HG03469 (cell line): ENCODE data around the gene MEAF6.

Source experiments
- ATAC-seq: cut with Tn5 transposase; IDR thresholded peaks from one replicate; pipeline ENCODE4 v1.9.1; 2021; ENCODE audit warnings: mild to moderate bottlenecking, moderate library complexity, moderate number of reproducible peaks; ENCODE audit not compliant: unreplicated experiment

MEAF6 gene

GRCh38 chr1:37474697-37475379 is 39.7 kb downstream of the MEAF6 start:
- ATAC-seq: no peak

- no peak for ATAC-seq
Measured at GRCh38 chr1:37474046-37474696, 40.4 kb downstream of the MEAF6 start, which contains the start of gene ZC3H12A. TSS of gene ZC3H12A (plus strand) at chr1:37474580. CDS start at chr1:37475497, 917 bp downstream.

GRCh38 chr1:37473431-37474045 is 41.0 kb downstream of the MEAF6 start:
- no peak for ATAC-seq

- no peak for ATAC-seq
Measured at GRCh38 chr1:37472994-37473393, 41.6 kb downstream of the MEAF6 start.

- no peak for ATAC-seq
Measured at GRCh38 chr1:37472281-37472680, 42.3 kb downstream of the MEAF6 start.

GRCh38 chr1:37471345-37472231 is 43.0 kb downstream of the MEAF6 start:
- no peak for ATAC-seq

- ATAC-seq: no peak
Measured at GRCh38 chr1:37469386-37469785, 45.2 kb downstream of the MEAF6 start.

- ATAC-seq: no peak
Measured at GRCh38 chr1:37468037-37468436, 46.5 kb downstream of the MEAF6 start.

- no peak for ATAC-seq
Measured at GRCh38 chr1:37465593-37466517, 48.7 kb downstream of the MEAF6 start.

- no peak for ATAC-seq
Measured at GRCh38 chr1:37464443-37464842, 50.1 kb downstream of the MEAF6 start.

GRCh38 chr1:37461698-37462436 is 52.7 kb downstream of the MEAF6 start:
- ATAC-seq: no peak

- no peak for ATAC-seq
Measured at GRCh38 chr1:37458551-37458950, 56.0 kb downstream of the MEAF6 start.

GRCh38 chr1:37456614-37457013 is 58.0 kb downstream of the MEAF6 start:
- ATAC-seq: no peak

- ATAC-seq: no peak
Measured at GRCh38 chr1:37455516-37455915, 59.0 kb downstream of the MEAF6 start.

- ATAC-seq: no peak
Measured at GRCh38 chr1:37453647-37454046, 60.9 kb downstream of the MEAF6 start.

- ATAC-seq: no peak
Measured at GRCh38 chr1:37452416-37452815, 62.1 kb downstream of the MEAF6 start.

GRCh38 chr1:37449936-37450335 is 64.6 kb downstream of the MEAF6 start:
- ATAC-seq: no peak

GRCh38 chr1:37448691-37449417 is 65.7 kb downstream of the MEAF6 start:
- ATAC-seq: no peak

- no peak for ATAC-seq
Measured at GRCh38 chr1:37448185-37448584, 66.4 kb downstream of the MEAF6 start.
